Caco-2 (cell line): ENCODE data around the gene FBXW4. TPM values are rescaled to one million over a fixed set of nuclear protein-coding genes. Genes with fewer than 3 reads are reported as not detected.

Experiments used
- BruUV-seq: library from RNA; stranded (reverse); fragments of 400-500 nt; replicated peaks from 2 replicates; lab custom pipeline; 2021; lab: Mats Ljungman, UMichigan
- CTCF ChIA-PET: fragments of 300-600 bp; sonication (Branson Sonifier 250); formaldehyde crosslinking; loops from one replicate; lab custom pipeline; 2022; ENCODE audit warnings: antibody characterized with exemption; lab: Charles Lee
- POLR2A ChIA-PET: fragments of 300-600 bp; sonication (Branson Sonifier 250); formaldehyde crosslinking; loops from one replicate; lab custom pipeline; 2022; ENCODE audit warnings: antibody characterized with exemption; lab: Charles Lee
- DNase-seq, 2 experiments: peaks; one replicate each; pipeline versions ENCODE4 v3.0.0 to v3.0.0-alpha.2; 2020 to 2022
- H3K27me3 ChIP-seq: replicated peaks from 2 replicates; pipeline ENCODE4 v1.6.0; 2011; ENCODE audit warnings: low read length; ENCODE audit not compliant: control insufficient read depth, insufficient read depth
- H3K36me3 ChIP-seq: 2 replicates; pipeline ENCODE4 v1.5.1; 2011; ENCODE audit warnings: low read length; ENCODE audit not compliant: control insufficient read depth, insufficient read depth
- H3K4me1 ChIP-seq: fragments of 250-450 bp; sonication (Bioruptor Pico); 2 replicates; pipeline ENCODE4 v1.5.1; 2020; ENCODE audit warnings: mild to moderate bottlenecking
- H3K4me3 ChIP-seq: 2 replicates; pipeline ENCODE4 v1.5.1; 2011; ENCODE audit warnings: low read depth, mild to moderate bottlenecking, control low read depth, low read length
- H3K9me3 ChIP-seq: fragments of 250-450 bp; sonication (Bioruptor Pico); 2 replicates; pipeline ENCODE4 v1.5.1; 2020; ENCODE audit warnings: mild to moderate bottlenecking, moderate library complexity
- H3K27ac Mint-ChIP-seq: one replicate; pipeline ENCODE4 v1.8.0; 2022; ENCODE audit warnings: mixed read lengths; ENCODE audit not compliant: unreplicated experiment
- H3K27me3 Mint-ChIP-seq: one replicate; pipeline ENCODE4 v1.8.0; 2022; ENCODE audit warnings: mixed read lengths; ENCODE audit not compliant: insufficient read depth, unreplicated experiment
- H3K36me3 Mint-ChIP-seq: one replicate; pipeline ENCODE4 v1.8.0; 2022; ENCODE audit warnings: mild to moderate bottlenecking, mixed read lengths; ENCODE audit not compliant: insufficient read depth, unreplicated experiment
- H3K4me1 Mint-ChIP-seq: one replicate; pipeline ENCODE4 v1.8.0; 2022; ENCODE audit warnings: low read depth, mixed read lengths; ENCODE audit not compliant: unreplicated experiment
- H3K4me3 Mint-ChIP-seq: one replicate; pipeline ENCODE4 v1.8.0; 2022; ENCODE audit warnings: mild to moderate bottlenecking, moderate library complexity, mixed read lengths; ENCODE audit not compliant: unreplicated experiment
- H3K9me3 Mint-ChIP-seq: one replicate; pipeline ENCODE4 v1.8.0; 2022; ENCODE audit warnings: mixed read lengths; ENCODE audit not compliant: unreplicated experiment
- intact Hi-C: fragments of 100-400 bp; cut with micrococcal nuclease; formaldehyde crosslinking; loops from one replicate; pipeline ENCODE4 v1.10.0; 2022; ENCODE audit not compliant: unreplicated experiment
- total RNA-seq: library from RNA; stranded (reverse); gene quantifications from 2 replicates; pipeline ENCODE4 v1.2.3, GENCODE V29; 2022
- TF ChIP-seq, protein P1 (sequence below), 2 experiments: fragments of 200-600 bp in 1 of 2; IDR thresholded peaks; 1 replicate in 1 of 2; 2 replicates in 1 of 2; pipeline versions ENCODE4 v1.5.1 to v1.8.0; 2011 to 2022; ENCODE audit warnings: antibody characterized with exemption in 1 of 2, control low read depth in 1 of 2, inconsistent platforms in 1 of 2, low read depth in 1 of 2, low read length in 1 of 2, mild to moderate bottlenecking in 1 of 2, moderate library complexity in 1 of 2; ENCODE audit not compliant: insufficient read depth in 1 of 2, severe bottlenecking in 1 of 2, unreplicated experiment in 1 of 2

The FBXW4 gene
- total RNA-seq, 1 experiment from 2014 or later = 44.0 TPM

DNA sequence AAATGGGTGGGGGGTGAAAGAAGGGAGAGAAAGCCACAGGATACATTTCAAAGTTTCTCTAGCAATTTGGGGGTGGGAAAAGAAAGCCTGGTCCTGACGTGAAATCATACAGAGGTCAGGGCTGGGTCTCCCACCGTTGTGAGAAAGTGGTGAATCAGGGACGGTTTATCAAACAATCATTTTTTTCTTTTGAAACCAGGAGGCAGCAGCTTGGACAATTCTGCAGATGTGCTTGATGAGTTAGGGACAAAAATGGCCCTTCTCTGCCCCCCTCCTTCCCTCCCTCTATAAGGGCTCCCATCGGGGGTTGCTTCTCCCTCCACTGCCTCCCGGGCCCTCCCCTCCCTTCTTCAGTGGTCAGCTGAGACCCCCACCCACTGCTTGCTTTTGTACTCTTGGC is 43.6 kb downstream of the FBXW4 start:
- DNase-seq = no peak
- Mint-ChIP-seq H3K4me3 (no peak overlapping the region), H3K9me3 (no peaks in the 10 kb centered on the region), H3K27ac (no peak overlapping the region), H3K36me3 (no peaks in the 10 kb centered on the region), H3K4me1 (no peaks in the 10 kb centered on the region), H3K27me3 (no peaks in the 10 kb centered on the region)
- Histone ChIP-seq H3K4me3 (no peak overlapping the region), H3K9me3 (no peaks in the 10 kb centered on the region), H3K27me3 (no peaks in the 10 kb centered on the region), H3K36me3 (no peaks in the 10 kb centered on the region), H3K4me1 (no peaks in the 10 kb centered on the region)
- CTCF ChIA-PET = no interaction called here
- TF ChIP-seq, protein P1, sequence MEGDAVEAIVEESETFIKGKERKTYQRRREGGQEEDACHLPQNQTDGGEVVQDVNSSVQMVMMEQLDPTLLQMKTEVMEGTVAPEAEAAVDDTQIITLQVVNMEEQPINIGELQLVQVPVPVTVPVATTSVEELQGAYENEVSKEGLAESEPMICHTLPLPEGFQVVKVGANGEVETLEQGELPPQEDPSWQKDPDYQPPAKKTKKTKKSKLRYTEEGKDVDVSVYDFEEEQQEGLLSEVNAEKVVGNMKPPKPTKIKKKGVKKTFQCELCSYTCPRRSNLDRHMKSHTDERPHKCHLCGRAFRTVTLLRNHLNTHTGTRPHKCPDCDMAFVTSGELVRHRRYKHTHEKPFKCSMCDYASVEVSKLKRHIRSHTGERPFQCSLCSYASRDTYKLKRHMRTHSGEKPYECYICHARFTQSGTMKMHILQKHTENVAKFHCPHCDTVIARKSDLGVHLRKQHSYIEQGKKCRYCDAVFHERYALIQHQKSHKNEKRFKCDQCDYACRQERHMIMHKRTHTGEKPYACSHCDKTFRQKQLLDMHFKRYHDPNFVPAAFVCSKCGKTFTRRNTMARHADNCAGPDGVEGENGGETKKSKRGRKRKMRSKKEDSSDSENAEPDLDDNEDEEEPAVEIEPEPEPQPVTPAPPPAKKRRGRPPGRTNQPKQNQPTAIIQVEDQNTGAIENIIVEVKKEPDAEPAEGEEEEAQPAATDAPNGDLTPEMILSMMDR (IDR thresholded peaks at IDR 0.05; ENCODE audit: insufficient read depth in 1 of 2, low read depth in 1 of 2, low read length in 1 of 2, severe bottlenecking in 1 of 2, unreplicated experiment in 1 of 2) = no peak
- no TSS peak for BruUV-seq
- intact Hi-C loops = no loop called here
- POLR2A ChIA-PET = no interaction called here

DNA sequence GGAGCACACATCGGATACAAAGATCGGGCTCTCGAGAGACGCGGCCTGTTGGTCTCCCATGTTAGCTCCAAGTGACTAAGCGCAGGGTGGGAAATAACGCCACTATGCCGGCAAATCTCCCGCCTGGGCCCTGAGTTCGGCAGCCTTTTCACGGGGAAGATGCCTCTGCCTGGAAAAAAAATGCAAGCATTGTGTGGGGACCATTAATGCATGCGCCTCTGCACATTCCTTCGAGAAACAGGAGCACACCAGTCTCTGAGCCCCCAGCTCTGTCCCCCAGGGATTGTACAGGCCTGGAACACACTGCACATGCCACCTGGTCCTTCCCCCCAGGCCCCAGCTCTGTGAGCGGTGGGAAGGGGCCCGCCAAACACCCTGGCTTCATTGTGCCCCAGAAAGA is 44.1 kb downstream of the FBXW4 start:
- Mint-ChIP-seq H3K4me1 (no peaks in the 10 kb centered on the region), H3K36me3 (no peaks in the 10 kb centered on the region), H3K27ac (no peak overlapping the region), H3K9me3 (no peaks in the 10 kb centered on the region), H3K27me3 (no peaks in the 10 kb centered on the region), H3K4me3 (no peak overlapping the region)
- intact Hi-C loops = no loop called here
- CTCF ChIA-PET = no interaction called here
- H3K4me3 ChIP-seq = no peak overlapping the region
- H3K36me3 ChIP-seq = no peaks in the 10 kb centered on the region
- BruUV-seq = no TSS peak
- TF ChIP-seq, protein P1 (IDR thresholded peaks at IDR 0.05; ENCODE audit: insufficient read depth in 1 of 2, low read depth in 1 of 2, low read length in 1 of 2, severe bottlenecking in 1 of 2, unreplicated experiment in 1 of 2) = no peak
- no peaks in the 10 kb centered on the region for H3K4me1 ChIP-seq
- POLR2A ChIA-PET = no interaction called here
- H3K27me3 ChIP-seq = no peaks in the 10 kb centered on the region
- H3K9me3 ChIP-seq = no peaks in the 10 kb centered on the region
- no peak for DNase-seq

DNA sequence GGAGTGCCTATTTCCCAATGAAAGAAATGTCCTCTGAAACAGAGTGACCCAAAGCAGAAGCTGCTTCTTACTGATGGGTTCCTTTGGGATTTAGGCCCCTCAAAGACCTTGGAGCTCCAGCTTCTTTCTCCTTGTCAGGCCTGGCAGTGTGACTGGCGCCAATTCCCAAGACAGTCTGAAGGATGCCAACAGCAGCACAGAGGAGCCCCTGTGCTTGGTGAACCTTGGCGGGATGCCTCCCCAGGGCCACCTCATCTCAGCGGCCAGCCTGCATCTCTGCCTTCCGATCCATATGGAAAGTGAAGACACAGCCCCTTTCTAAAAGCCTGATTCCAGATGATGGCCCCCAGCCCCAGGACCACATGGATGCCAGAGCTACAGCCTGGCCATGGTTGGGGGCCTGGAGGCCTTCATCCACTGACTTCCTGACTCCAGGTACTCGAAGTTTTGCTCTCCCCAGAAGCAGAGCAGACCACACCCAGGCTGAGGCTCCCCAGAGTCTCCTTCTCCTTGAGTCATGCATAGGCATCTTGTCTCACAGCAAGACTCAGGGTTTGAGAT is 45.4 kb downstream of the FBXW4 start:
- no peak overlapping the region for H3K4me3 Mint-ChIP-seq
- ChIA-PET POLR2A (no interaction called here), CTCF (interaction anchor here (0.5 kb wide), 1 partner anchor 191 kb away, joined by 4 read pairs; no protein-coding TSS in a partner anchor)
- H3K9me3 Mint-ChIP-seq = no peaks in the 10 kb centered on the region
- Histone ChIP-seq H3K4me1 (no peaks in the 10 kb centered on the region), H3K27me3 (no peaks in the 10 kb centered on the region), H3K4me3 (no peak overlapping the region), H3K36me3 (no peaks in the 10 kb centered on the region), H3K9me3 (no peaks in the 10 kb centered on the region)
- H3K27me3 Mint-ChIP-seq = no peaks in the 10 kb centered on the region
- BruUV-seq = no TSS peak
- DNase-seq = no peak
- H3K36me3 Mint-ChIP-seq = no peaks in the 10 kb centered on the region
- H3K27ac Mint-ChIP-seq = no peak overlapping the region
- H3K4me1 Mint-ChIP-seq = no peaks in the 10 kb centered on the region
- intact Hi-C loops = no loop called here
- TF ChIP-seq, protein P1 (IDR thresholded peaks at IDR 0.05; ENCODE audit: insufficient read depth in 1 of 2, low read depth in 1 of 2, low read length in 1 of 2, severe bottlenecking in 1 of 2, unreplicated experiment in 1 of 2) = no peak
